ENCODE measurements around the gene CACNA1D.

DNA sequence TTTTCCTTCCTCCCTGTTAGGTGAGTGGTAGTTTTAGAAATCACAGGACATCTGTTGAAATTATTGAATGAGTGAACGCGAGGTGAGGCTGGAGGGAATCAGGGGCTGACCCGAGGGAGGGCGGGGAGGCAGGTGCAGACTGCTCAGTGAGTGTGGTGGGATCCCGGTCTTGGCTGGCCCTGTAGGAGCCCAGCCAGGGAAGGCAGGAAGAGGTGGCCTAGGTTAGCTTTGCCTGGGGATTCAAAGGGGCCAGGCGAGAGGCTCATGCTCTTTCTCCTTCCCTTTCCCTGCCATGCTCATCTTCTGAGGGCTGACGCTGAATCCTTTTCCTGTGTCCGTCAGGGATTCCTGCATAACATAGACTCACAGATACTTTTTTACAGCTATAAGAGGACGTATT, 15.1 kb downstream of the CACNA1D start:
- TF ChIP-seq, protein P1, sequence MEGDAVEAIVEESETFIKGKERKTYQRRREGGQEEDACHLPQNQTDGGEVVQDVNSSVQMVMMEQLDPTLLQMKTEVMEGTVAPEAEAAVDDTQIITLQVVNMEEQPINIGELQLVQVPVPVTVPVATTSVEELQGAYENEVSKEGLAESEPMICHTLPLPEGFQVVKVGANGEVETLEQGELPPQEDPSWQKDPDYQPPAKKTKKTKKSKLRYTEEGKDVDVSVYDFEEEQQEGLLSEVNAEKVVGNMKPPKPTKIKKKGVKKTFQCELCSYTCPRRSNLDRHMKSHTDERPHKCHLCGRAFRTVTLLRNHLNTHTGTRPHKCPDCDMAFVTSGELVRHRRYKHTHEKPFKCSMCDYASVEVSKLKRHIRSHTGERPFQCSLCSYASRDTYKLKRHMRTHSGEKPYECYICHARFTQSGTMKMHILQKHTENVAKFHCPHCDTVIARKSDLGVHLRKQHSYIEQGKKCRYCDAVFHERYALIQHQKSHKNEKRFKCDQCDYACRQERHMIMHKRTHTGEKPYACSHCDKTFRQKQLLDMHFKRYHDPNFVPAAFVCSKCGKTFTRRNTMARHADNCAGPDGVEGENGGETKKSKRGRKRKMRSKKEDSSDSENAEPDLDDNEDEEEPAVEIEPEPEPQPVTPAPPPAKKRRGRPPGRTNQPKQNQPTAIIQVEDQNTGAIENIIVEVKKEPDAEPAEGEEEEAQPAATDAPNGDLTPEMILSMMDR (conservative IDR thresholded peaks at IDR 0.05; ENCODE audit: low read depth, low read length) = no peak
- TF ChIP-seq EZH2 (IDR thresholded peaks at IDR 0.05; ENCODE audit: borderline replicate concordance, low read depth, low read length, poor library complexity, severe bottlenecking) = no peak

Measured in A673 (cell line).